ENCODE data around the gene ATG14.
"Not testable (repeated sequence)": the region's sequence is repeated elsewhere in the genome, so short reads cannot be mapped to it uniquely, and the experiment has no call there.

Gene ATG14

DNA sequence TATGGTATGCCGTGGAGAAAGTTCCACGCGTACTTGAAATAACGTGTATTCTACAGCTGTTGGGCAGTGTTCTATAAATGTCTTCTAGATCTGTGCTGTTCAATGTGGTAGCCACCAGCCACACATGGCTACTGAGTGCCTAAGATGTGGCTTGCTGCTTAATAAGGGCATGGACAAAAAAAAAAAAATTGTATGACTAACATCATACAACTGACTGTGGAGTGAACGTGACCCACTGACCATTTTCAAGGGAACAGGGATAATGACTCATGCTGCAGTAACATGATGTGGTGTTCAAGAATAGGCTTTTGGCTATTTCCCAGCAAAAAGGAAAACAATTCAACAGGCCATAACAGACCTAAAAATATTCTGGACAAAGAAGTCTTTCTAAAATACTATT, 13.0 kb downstream of the ATG14 start:
- no peak for DNase-seq
- Histone ChIP-seq H3K27ac (ENCODE audit: insufficient read depth, low read length, poor library complexity, severe bottlenecking) (no peak overlapping the region), H3K27me3 (replicated peaks; ENCODE audit: control insufficient read depth, insufficient read depth, low read length, poor library complexity, severe bottlenecking) (no peaks in the 10 kb centered on the region), H3K36me3 (ENCODE audit: control insufficient read depth, insufficient read depth, low read length) (peaks cover 28% of the 10 kb centered on the region), H3K9me3 (ENCODE audit: control insufficient read depth, low read length) (no peaks in the 10 kb centered on the region), H3K4me1 (ENCODE audit: control insufficient read depth, insufficient read depth, low read length, poor library complexity, severe bottlenecking) (no peaks in the 10 kb centered on the region), H3K4me3 (ENCODE audit: insufficient read depth, low read depth, low read length, poor library complexity, severe bottlenecking) (no peak overlapping the region)

DNA sequence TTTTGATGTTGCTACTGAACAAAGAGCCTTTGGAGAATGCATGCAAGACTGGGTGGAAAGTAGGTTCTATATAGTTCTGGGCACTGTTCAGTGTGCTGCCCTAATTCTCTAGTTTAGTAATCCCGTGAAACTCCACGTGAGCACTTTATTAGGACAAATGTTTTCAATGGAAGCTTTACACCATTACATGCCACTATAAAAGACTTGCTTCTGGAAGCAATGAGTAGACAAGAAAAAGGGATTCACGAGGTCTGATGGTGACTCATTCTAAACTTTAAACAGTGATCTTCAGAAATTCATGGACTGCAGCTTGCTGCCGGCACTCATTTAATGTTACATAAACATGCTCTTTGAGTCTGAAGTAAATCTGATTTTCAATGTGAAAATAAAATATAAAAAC, 22.3 kb downstream of the ATG14 start:
- no peak for DNase-seq
- Histone ChIP-seq H3K4me1 (ENCODE audit: control insufficient read depth, insufficient read depth, low read length, poor library complexity, severe bottlenecking) (no peaks in the 10 kb centered on the region), H3K9me3 (ENCODE audit: control insufficient read depth, low read length) (no peaks in the 10 kb centered on the region), H3K27ac (ENCODE audit: insufficient read depth, low read length, poor library complexity, severe bottlenecking) (no peak overlapping the region), H3K36me3 (ENCODE audit: control insufficient read depth, insufficient read depth, low read length) (peaks cover 22% of the 10 kb centered on the region), H3K4me3 (ENCODE audit: insufficient read depth, low read depth, low read length, poor library complexity, severe bottlenecking) (no peak overlapping the region), H3K27me3 (replicated peaks; ENCODE audit: control insufficient read depth, insufficient read depth, low read length, poor library complexity, severe bottlenecking) (no peaks in the 10 kb centered on the region)

DNA sequence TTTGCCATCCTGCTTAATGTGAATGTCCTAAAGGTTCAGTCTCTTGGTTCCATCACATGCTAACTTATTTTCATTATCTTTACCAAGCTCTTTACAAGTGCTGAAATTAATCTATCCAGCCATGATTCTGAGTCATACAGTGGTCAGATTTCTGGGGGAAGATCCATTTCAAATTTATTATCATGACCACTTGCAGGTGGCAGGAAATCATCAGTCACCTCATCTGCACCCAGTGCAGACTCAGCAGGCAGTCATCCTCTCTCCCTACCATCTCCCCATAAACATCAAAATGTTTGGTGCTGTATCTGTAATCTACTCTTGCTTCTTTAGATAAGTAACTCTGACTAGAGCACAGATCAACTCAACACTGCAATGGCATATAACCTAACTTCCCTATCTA, 23.5 kb downstream of the ATG14 start:
- Histone ChIP-seq H3K4me1 (ENCODE audit: control insufficient read depth, insufficient read depth, low read length, poor library complexity, severe bottlenecking) (no peaks in the 10 kb centered on the region), H3K9me3 (ENCODE audit: control insufficient read depth, low read length) (no peaks in the 10 kb centered on the region), H3K4me3 (ENCODE audit: insufficient read depth, low read depth, low read length, poor library complexity, severe bottlenecking) (no peak overlapping the region), H3K27me3 (replicated peaks; ENCODE audit: control insufficient read depth, insufficient read depth, low read length, poor library complexity, severe bottlenecking) (no peaks in the 10 kb centered on the region), H3K27ac (ENCODE audit: insufficient read depth, low read length, poor library complexity, severe bottlenecking) (no peak overlapping the region), H3K36me3 (ENCODE audit: control insufficient read depth, insufficient read depth, low read length) (peaks cover 24% of the 10 kb centered on the region)
- DNase-seq: no peak

DNA sequence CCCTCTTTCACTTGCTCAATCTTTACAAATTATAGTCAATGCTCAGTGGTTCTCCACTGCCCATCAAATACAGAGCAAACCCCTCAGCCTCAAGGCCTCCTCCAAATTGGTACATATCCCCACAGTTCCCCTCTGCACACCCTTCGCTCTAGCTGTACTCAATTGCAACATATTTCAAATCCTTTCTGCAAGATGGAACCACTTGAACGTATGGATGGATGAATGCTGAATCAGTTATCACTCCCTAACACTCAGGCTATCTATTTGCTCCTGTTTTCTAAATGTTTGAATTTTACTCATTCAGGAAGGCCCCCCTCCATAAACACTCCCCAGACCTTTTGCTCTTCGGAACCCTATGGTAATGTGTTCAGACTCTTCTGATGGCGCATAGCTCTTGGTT, 24.5 kb downstream of the ATG14 start:
- H3K36me3 ChIP-seq (ENCODE audit: control insufficient read depth, insufficient read depth, low read length): peaks cover 24% of the 10 kb centered on the region
- no peaks in the 10 kb centered on the region for H3K27me3 ChIP-seq (replicated peaks; ENCODE audit: control insufficient read depth, insufficient read depth, low read length, poor library complexity, severe bottlenecking)
- DNase-seq: no peak
- no peaks in the 10 kb centered on the region for H3K9me3 ChIP-seq (ENCODE audit: control insufficient read depth, low read length)
- no peaks in the 10 kb centered on the region for H3K4me1 ChIP-seq (ENCODE audit: control insufficient read depth, insufficient read depth, low read length, poor library complexity, severe bottlenecking)
- no peak overlapping the region for H3K27ac ChIP-seq (ENCODE audit: insufficient read depth, low read length, poor library complexity, severe bottlenecking)
- H3K4me3 ChIP-seq (ENCODE audit: insufficient read depth, low read depth, low read length, poor library complexity, severe bottlenecking): no peak overlapping the region

DNA sequence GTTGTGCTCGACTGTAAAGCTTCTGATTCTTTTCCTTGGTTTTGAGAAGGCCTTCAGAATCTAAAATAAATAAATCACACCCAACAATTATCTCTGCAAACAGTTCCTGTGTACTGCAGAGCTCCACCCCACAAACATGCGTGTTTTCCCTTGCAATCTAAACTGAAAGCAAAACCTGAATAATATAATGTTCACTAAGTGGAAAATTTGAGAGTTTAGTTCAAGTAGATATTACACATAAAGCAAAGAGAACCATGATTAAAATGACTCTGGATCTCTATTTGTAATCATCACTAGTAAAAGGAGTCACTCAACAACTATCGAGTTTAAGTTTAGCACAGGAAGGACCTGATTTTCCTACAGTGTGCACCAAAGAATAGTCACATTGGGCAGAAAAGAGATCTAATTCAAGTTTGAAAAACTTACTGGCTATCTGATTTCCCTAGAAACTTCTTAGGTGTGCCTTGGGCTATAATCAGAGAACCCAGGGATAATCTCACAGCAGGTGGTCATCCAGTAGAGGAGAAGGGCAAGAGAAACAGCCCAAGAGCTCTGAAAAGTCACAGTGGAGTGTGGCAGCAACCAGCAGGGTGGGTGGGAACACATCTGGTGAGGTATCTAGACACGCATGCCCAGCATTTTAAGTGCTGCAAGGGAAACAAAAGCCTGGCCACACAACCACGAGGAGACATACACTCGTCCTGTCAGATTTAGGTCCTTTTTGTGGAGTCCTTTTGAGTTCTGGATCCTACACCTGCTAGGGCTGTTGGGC, 25.4 kb downstream of the ATG14 start:
- Histone ChIP-seq H3K9me3 (ENCODE audit: control insufficient read depth, low read length) (no peaks in the 10 kb centered on the region), H3K36me3 (ENCODE audit: control insufficient read depth, insufficient read depth, low read length) (peaks cover 33% of the 10 kb centered on the region), H3K4me3 (ENCODE audit: insufficient read depth, low read depth, low read length, poor library complexity, severe bottlenecking) (no peak overlapping the region)

DNA sequence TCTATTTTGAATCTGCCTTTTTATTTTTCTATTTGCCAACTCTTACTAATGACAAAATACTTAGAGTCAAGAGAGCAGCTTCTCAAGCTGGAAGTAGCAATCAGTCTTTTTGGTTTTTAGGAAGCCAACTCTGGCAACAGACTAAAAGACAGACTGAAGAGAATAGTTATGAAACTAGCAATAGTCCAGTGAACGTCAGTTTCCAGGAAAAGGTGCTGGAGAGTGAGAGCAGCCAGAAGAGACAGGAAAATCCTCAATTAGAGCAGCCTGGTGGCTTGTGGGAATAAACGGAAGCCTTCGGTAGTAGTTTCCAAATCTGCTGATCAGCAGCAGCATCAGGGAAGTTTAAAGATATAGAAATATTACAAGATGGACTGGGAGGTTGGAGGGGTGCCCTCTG, 27.1 kb downstream of the ATG14 start:
- DNase-seq: no peak
- Histone ChIP-seq H3K9me3 (ENCODE audit: control insufficient read depth, low read length) (no peaks in the 10 kb centered on the region), H3K4me3 (ENCODE audit: insufficient read depth, low read depth, low read length, poor library complexity, severe bottlenecking) (no peak overlapping the region), H3K27ac (ENCODE audit: insufficient read depth, low read length, poor library complexity, severe bottlenecking) (no peak overlapping the region), H3K27me3 (replicated peaks; ENCODE audit: control insufficient read depth, insufficient read depth, low read length, poor library complexity, severe bottlenecking) (no peaks in the 10 kb centered on the region), H3K4me1 (ENCODE audit: control insufficient read depth, insufficient read depth, low read length, poor library complexity, severe bottlenecking) (no peaks in the 10 kb centered on the region), H3K36me3 (ENCODE audit: control insufficient read depth, insufficient read depth, low read length) (peaks cover 34% of the 10 kb centered on the region)

More for the DNA sequence above, 25.4 kb downstream of the ATG14 start:
- peak overlapping the region; percentile 45 for H3K27ac ChIP-seq (ENCODE audit: insufficient read depth, low read length, poor library complexity, severe bottlenecking)
- no peak for DNase-seq
- no peaks in the 10 kb centered on the region for H3K27me3 ChIP-seq (replicated peaks; ENCODE audit: control insufficient read depth, insufficient read depth, low read length, poor library complexity, severe bottlenecking)
- H3K4me1 ChIP-seq (ENCODE audit: control insufficient read depth, insufficient read depth, low read length, poor library complexity, severe bottlenecking): no peaks in the 10 kb centered on the region

DNA sequence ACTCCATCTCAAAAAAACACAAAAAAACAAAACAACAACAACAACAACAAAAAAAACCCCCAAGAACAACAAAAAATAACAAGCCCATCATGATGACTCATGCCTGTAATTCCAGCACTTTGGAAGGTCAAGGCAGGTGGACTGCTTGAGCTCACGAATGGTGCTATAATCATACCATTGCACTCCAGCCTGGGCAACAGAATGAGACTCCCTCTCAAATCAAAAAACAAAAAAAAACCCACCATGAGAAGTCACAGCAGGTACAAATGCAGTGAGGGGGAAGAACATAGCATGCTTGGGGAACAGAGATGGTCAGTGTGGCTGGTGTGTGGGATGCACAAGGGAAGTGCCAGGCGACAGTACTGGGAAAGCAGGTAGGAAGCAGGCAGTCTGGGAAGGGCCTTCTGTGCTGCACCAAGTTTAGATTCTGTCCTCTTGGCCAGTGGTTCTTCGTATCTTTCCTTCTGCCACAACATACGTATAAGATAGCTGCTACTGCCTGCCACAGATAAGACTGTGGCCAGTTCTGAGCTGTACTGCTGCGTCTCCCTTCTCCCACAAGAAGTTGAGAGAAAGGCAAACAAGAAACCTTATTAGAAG, 28.0 kb downstream of the ATG14 start:
- Histone ChIP-seq H3K4me1 (ENCODE audit: control insufficient read depth, insufficient read depth, low read length, poor library complexity, severe bottlenecking) (no peaks in the 10 kb centered on the region), H3K4me3 (ENCODE audit: insufficient read depth, low read depth, low read length, poor library complexity, severe bottlenecking) (no peak overlapping the region), H3K27me3 (replicated peaks; ENCODE audit: control insufficient read depth, insufficient read depth, low read length, poor library complexity, severe bottlenecking) (no peaks in the 10 kb centered on the region), H3K9me3 (ENCODE audit: control insufficient read depth, low read length) (no peaks in the 10 kb centered on the region), H3K27ac (ENCODE audit: insufficient read depth, low read length, poor library complexity, severe bottlenecking) (no peak overlapping the region), H3K36me3 (ENCODE audit: control insufficient read depth, insufficient read depth, low read length) (peaks cover 27% of the 10 kb centered on the region)
- DNase-seq: no peak

DNA sequence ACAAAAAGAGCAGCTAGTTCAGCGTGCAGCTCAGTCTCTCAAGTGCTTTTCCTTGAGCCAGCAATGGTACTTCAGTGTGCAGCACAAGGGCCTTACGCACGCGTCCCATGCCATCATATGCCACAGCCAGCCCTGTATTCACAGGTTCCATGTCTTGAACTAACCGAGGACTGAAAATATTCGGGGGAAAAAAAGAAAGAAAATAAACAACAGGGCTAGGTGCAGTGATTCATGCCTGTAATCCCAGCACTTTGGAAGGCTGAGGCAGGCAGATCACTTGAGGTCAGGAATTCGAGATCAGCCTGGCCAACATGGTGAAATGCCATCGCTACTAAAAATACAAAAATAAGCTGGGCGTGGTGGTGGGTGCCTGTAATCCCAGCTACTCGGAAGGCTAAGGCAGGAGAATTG, 28.6 kb downstream of the ATG14 start:
- H3K27ac ChIP-seq (ENCODE audit: insufficient read depth, low read length, poor library complexity, severe bottlenecking); H3K27me3 ChIP-seq (replicated peaks; ENCODE audit: control insufficient read depth, insufficient read depth, low read length, poor library complexity, severe bottlenecking); H3K9me3 ChIP-seq (ENCODE audit: control insufficient read depth, low read length); DNase-seq; H3K4me1 ChIP-seq (ENCODE audit: control insufficient read depth, insufficient read depth, low read length, poor library complexity, severe bottlenecking); H3K4me3 ChIP-seq (ENCODE audit: insufficient read depth, low read depth, low read length, poor library complexity, severe bottlenecking): not testable (repeated sequence)
- H3K36me3 ChIP-seq (ENCODE audit: control insufficient read depth, insufficient read depth, low read length): peaks cover 27% of the 10 kb centered on the region

DNA sequence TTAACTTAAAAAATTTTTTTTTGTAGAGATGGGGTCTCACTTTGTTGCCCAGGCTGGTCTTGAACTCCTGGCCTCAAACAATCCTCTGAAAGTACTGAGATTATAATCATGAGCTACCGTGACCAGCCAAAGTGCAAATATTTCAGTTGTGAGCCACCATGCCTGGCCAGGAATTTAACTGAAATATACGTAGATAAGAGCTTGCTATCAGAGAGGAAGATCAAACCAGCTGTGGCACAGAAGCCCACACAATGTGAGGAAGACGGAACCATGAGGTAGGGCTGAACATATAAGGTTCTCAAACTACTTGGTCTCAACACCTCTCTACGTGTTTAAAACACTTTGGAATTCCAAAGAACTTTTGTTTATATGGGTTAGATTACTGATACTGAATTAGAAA, 29.1 kb downstream of the ATG14 start:
- Histone ChIP-seq H3K27ac (ENCODE audit: insufficient read depth, low read length, poor library complexity, severe bottlenecking) (no peak overlapping the region), H3K4me3 (ENCODE audit: insufficient read depth, low read depth, low read length, poor library complexity, severe bottlenecking) (no peak overlapping the region), H3K4me1 (ENCODE audit: control insufficient read depth, insufficient read depth, low read length, poor library complexity, severe bottlenecking) (no peaks in the 10 kb centered on the region), H3K36me3 (ENCODE audit: control insufficient read depth, insufficient read depth, low read length) (peaks cover 27% of the 10 kb centered on the region), H3K27me3 (replicated peaks; ENCODE audit: control insufficient read depth, insufficient read depth, low read length, poor library complexity, severe bottlenecking) (no peaks in the 10 kb centered on the region), H3K9me3 (ENCODE audit: control insufficient read depth, low read length) (no peaks in the 10 kb centered on the region)
- no peak for DNase-seq

DNA sequence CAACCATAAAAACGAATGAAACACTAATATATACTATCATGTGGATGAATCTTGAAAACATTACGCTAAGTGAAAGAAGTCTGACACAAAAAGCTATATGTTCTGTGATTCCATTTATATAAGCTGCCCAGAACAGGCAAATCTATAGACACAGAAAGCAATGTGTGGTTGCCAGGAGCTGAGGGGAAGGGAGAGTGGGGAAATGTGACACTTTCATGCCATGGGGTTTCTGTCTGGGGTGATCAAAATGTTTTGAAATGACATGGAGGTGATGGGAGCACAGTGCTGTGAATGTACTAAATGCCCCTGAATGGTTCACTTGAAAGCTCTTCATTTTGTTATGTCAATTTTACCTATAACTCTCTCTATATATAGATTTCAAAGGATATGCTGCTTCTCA, 30.1 kb downstream of the ATG14 start:
- Histone ChIP-seq H3K27ac (ENCODE audit: insufficient read depth, low read length, poor library complexity, severe bottlenecking) (no peak overlapping the region), H3K4me1 (ENCODE audit: control insufficient read depth, insufficient read depth, low read length, poor library complexity, severe bottlenecking) (no peaks in the 10 kb centered on the region), H3K9me3 (ENCODE audit: control insufficient read depth, low read length) (no peaks in the 10 kb centered on the region), H3K36me3 (ENCODE audit: control insufficient read depth, insufficient read depth, low read length) (peaks cover 27% of the 10 kb centered on the region), H3K27me3 (replicated peaks; ENCODE audit: control insufficient read depth, insufficient read depth, low read length, poor library complexity, severe bottlenecking) (no peaks in the 10 kb centered on the region), H3K4me3 (ENCODE audit: insufficient read depth, low read depth, low read length, poor library complexity, severe bottlenecking) (no peak overlapping the region)
- no peak for DNase-seq

Data from effector memory CD4-positive, alpha-beta T cell (primary cell).